Omental fat pad (tissue), 4 donors: ENCODE results near the gene CRYGS. TPM values are rescaled to one million over a fixed set of nuclear protein-coding genes. Genes with fewer than 3 reads are reported as not detected.

Experiments used
- ATAC-seq: fragments of 150-250 bp; one replicate; pipeline ENCODE4 v1.9.1; 2016; ENCODE audit warnings: mild to moderate bottlenecking, moderate library complexity; ENCODE audit not compliant: low FRiP score
- DNase-seq: peaks from one replicate; pipeline ENCODE4 v3.0.0-alpha.2; 2019; ENCODE audit warnings: low spot score
- total RNA-seq, 4 donors: library from RNA; depleted of rRNA; stranded (reverse); fragments of >200 nt; gene quantifications; one replicate each; pipeline ENCODE4 v1.1.0, GENCODE V29; 2016
- TF ChIP-seq, protein P1 (sequence below), 3 donors: fragments of 450-650 bp; IDR thresholded peaks; one replicate each; pipeline ENCODE4 v1.5.1; 2016 to 2017; ENCODE audit warnings: antibody characterized with exemption in 3 of 3, mild to moderate bottlenecking in 3 of 3, moderate library complexity in 2 of 3

CRYGS gene
- total RNA-seq: 1 to 10 TPM in 3 of 4 donors, under 1 TPM in 1; 0.93 to 6.5 (median 3.4) TPM

DNA sequence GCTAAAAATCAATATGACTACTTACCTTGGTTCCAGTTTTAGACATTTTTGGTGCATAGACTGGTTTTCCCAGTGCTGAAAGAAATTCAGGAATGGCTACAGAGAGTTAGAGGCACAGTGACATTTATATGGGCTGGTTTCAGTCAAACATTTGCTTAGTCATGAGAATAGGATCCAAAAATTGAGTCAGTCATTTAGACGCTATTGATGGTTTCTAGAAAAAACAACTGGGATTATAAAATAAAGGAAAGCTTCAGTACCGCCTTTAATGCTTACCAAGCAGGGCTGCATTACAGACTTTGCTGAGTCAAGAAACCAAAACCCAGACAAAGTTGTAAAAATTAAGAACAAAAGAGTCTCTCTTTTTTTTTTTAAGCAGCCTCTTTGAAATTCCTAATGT, at the start of gene CRYGS:
CRYGS (minus strand) TSS at position 100 of the 400 bp plus-strand sequence; CDS start at position 46, 54 bp downstream.
- TF ChIP-seq, protein P1, sequence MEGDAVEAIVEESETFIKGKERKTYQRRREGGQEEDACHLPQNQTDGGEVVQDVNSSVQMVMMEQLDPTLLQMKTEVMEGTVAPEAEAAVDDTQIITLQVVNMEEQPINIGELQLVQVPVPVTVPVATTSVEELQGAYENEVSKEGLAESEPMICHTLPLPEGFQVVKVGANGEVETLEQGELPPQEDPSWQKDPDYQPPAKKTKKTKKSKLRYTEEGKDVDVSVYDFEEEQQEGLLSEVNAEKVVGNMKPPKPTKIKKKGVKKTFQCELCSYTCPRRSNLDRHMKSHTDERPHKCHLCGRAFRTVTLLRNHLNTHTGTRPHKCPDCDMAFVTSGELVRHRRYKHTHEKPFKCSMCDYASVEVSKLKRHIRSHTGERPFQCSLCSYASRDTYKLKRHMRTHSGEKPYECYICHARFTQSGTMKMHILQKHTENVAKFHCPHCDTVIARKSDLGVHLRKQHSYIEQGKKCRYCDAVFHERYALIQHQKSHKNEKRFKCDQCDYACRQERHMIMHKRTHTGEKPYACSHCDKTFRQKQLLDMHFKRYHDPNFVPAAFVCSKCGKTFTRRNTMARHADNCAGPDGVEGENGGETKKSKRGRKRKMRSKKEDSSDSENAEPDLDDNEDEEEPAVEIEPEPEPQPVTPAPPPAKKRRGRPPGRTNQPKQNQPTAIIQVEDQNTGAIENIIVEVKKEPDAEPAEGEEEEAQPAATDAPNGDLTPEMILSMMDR (IDR thresholded peaks at IDR 0.05): no peak
- ATAC-seq (no peak), DNase-seq (no peak)

DNA sequence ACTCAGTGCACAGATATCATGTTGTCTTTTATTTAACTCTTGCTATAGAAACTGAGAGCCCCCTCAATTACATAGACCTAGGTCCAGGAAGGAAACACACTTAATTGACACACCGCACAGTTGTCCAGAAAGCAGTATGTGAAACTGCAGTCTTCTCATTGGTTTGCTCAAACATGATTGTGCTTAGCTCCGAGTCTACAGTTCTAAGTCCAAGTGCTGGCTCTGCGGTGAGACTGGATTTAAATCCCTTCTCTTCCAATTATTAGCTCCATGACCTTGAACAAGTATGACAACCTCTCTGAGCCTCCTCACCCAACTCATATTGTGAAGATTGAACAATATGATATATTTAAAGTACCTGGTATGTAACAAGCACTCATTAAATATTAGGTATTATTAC, 49.7 kb upstream of the CRYGS start:
- ATAC-seq (no peak), DNase-seq (no peak)
- TF ChIP-seq, protein P1 (IDR thresholded peaks at IDR 0.05): no peak

DNA sequence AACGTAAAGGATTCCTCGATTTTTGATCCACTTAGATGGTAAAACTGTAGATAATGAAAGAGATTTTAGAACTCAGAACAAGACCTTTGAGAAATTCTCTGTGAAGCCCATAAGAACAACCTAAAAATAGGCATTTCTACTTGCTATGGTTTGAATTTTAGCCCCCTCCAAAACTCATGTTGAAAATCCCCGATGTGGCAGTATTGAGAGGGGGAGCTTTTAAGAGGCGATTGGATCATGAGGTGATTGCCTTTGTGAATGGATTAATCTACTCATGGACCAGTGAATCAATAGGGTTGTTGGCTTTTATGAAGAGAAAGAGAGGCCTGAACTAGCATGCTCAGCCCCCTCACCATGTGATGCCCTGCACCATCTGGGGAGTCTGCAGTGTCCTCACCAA, 48.5 kb upstream of the CRYGS start:
- no peak for ATAC-seq
- no peak for DNase-seq
- TF ChIP-seq, protein P1 (IDR thresholded peaks at IDR 0.05): no peak

DNA sequence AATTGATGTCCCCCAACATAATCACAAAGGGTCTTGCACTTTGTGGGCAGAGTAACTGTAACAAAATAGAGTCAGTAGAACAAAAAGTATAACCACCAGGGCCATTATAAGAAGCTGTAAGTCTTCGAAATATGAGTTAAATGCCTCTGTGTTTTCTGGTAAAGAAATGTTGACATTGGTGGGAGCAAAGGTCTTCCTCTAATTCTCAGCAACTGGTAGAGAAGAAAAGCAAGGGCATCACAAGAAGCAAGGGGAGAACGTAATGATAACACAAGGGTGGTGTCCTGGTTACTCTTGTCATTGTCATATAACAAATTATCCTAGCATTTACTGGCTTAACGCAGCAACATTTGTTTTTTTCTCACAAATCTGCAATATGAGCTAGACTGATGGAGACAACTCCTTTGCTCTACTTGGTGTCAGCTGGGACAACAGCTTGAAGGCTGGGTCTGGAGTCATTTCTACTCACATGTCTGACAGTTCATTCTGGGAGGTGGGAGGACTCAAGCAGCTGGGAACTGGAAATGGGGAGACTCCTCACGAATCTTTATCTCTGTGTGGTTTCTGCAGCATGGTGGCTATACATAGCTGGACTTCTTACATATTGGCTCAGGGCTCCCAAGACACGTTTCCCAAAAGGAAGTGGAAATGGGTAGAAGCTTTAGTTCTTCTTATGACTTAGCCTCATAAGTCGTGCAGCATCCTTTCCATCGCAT, 46.6 kb upstream of the CRYGS start:
- DNase-seq (no peak), ATAC-seq (no peak)
- TF ChIP-seq, protein P1 (IDR thresholded peaks at IDR 0.05): no peak

DNA sequence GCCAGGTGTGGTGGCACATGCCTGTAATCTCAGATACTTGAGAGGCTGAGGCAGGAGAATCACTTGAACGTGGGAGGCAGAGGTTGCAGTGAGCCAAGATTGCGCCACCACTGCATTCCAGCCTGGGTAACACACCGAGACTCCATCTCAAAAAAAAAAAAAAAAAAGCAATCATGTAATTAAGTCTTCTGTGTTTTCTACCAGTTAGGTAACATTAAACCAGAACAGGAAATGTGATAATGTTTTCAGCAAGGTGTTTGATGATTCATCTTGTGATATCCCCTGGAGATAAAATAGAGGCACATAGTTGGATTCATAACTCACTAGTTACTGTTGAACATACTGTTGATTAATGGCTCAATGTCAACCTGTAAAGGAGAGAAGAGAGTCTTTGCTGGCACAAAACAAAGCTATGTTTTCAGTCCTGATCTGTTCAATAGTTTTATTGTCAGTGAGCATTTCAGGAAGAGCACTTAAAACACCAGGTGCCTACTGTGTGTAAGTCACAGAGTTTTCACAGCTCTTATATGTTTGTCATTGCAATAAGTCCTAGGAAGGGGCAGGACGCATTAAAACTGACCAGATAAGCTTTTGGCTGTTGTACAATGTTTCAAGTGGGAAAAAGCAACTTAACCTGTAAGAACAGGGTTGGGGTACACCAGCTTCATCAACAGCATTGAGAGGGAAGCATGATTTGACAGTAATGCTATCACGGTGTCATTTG, 45.8 kb upstream of the CRYGS start:
- TF ChIP-seq, protein P1 (IDR thresholded peaks at IDR 0.05): no peak
- DNase-seq: no peak
- ATAC-seq: peak; percentile 69

DNA sequence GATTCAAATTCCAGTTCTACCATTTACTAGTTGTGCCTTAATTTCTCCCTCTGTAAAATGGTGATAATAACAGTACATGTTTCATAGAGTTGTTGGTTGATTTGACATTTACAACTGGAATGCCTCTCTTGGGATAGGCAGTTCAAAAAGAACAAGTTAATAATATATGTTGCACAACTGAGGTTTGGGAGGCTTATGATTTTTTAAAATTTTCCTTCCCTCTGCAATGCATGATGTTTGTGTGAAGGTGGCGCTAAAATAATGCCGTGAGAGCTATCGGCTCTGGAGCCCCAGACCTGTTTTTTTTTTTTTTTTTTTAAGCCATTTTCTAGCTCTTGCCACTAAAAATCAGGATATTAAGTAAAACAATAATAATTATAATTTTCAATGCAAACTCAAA, 44.9 kb upstream of the CRYGS start:
- DNase-seq (no peak), ATAC-seq (peak; percentile 5)
- TF ChIP-seq, protein P1 (IDR thresholded peaks at IDR 0.05): no peak
